ENCODE data around the gene ZC2HC1C.
A peak's percentile ranks its signal among the peaks of the same experiment; 100 is the strongest.

ZC2HC1C gene

GRCh38 chr14:75069121-75069810, at the start of gene ZC2HC1C:
ZC2HC1C (plus strand) TSS chr14:75069641; CDS start chr14:75070574, 933 bp downstream.
- DNase-seq = peak; percentile 85

GRCh38 chr14:75022655-75023054, 46.8 kb upstream of the ZC2HC1C start:
- DNase-seq = peak; percentile 28

- no peak for DNase-seq
Measured at GRCh38 chr14:75023108-75023507, 46.3 kb upstream of the ZC2HC1C start.

GRCh38 chr14:75025082-75025481, 44.4 kb upstream of the ZC2HC1C start:
- peak; percentile 84 for DNase-seq

GRCh38 chr14:75025876-75026275, 43.6 kb upstream of the ZC2HC1C start:
- no peak for DNase-seq

GRCh38 chr14:75030147-75030546, 39.3 kb upstream of the ZC2HC1C start:
- no peak for DNase-seq

- DNase-seq = no peak
Measured at GRCh38 chr14:75032939-75033338, 36.5 kb upstream of the ZC2HC1C start.

- no peak for DNase-seq
Measured at GRCh38 chr14:75040507-75040906, 28.9 kb upstream of the ZC2HC1C start.

GRCh38 chr14:75040959-75041358, 28.5 kb upstream of the ZC2HC1C start:
- no peak for DNase-seq

- DNase-seq = no peak
Measured at GRCh38 chr14:75041613-75042012, 27.8 kb upstream of the ZC2HC1C start.

GRCh38 chr14:75042035-75042434, 27.4 kb upstream of the ZC2HC1C start:
- DNase-seq = no peak

GRCh38 chr14:75044322-75044721, 25.1 kb upstream of the ZC2HC1C start:
- DNase-seq = no peak

GRCh38 chr14:75044752-75045151, 24.7 kb upstream of the ZC2HC1C start:
- no peak for DNase-seq

- no peak for DNase-seq
Measured at GRCh38 chr14:75046275-75046674, 23.2 kb upstream of the ZC2HC1C start.

- DNase-seq = no peak
Measured at GRCh38 chr14:75046899-75047298, 22.5 kb upstream of the ZC2HC1C start.

GRCh38 chr14:75047506-75047905, 21.9 kb upstream of the ZC2HC1C start:
- no peak for DNase-seq

- no peak for DNase-seq
Measured at GRCh38 chr14:75048101-75048500, 21.3 kb upstream of the ZC2HC1C start.

- no peak for DNase-seq
Measured at GRCh38 chr14:75049136-75049535, 20.3 kb upstream of the ZC2HC1C start.

- DNase-seq = peak; percentile 86
Measured at GRCh38 chr14:75049731-75050201, 19.7 kb upstream of the ZC2HC1C start.

- peak; percentile 74 for DNase-seq
Measured at GRCh38 chr14:75050852-75051555, 18.4 kb upstream of the ZC2HC1C start, which contains the start of gene MLH3. MLH3 (minus strand) TSS chr14:75051467; CDS start chr14:75049655, 1,812 bp downstream.

GRCh38 chr14:75051556-75051899, 17.9 kb upstream of the ZC2HC1C start:
- no peak for DNase-seq

GRCh38 chr14:75053396-75054291, 15.8 kb upstream of the ZC2HC1C start:
- peak; percentile 16 for DNase-seq

- no peak for DNase-seq
Measured at GRCh38 chr14:75054421-75054820, 15.0 kb upstream of the ZC2HC1C start.
